HUES6 (cell line): ENCODE results near the gene CBL.

Experiments
- H3K27ac ChIP-seq: 2 replicates; pipeline ENCODE4 v1.7.0; 2013; ENCODE audit warnings: low read depth, mild to moderate bottlenecking, low read length, inconsistent platforms
- H3K27me3 ChIP-seq: 2 replicates; pipeline ENCODE4 v1.6.1; 2013; ENCODE audit warnings: low read length; ENCODE audit not compliant: control insufficient read depth, insufficient read depth
- H3K36me3 ChIP-seq: 2 replicates; pipeline ENCODE4 v1.6.1; 2013; ENCODE audit warnings: low read length; ENCODE audit not compliant: control insufficient read depth, insufficient read depth
- H3K4me1 ChIP-seq: 2 replicates; pipeline ENCODE4 v1.6.1; 2013; ENCODE audit warnings: low read length; ENCODE audit not compliant: control insufficient read depth, insufficient read depth
- H3K4me3 ChIP-seq: 2 replicates; pipeline ENCODE4 v1.5.1; 2013; ENCODE audit warnings: low read depth, low read length
- H3K9ac ChIP-seq: one replicate; pipeline ENCODE4 v1.6.1; 2013; ENCODE audit warnings: mild to moderate bottlenecking, low read length
- H3K9me3 ChIP-seq: 2 replicates; pipeline ENCODE4 v1.6.1; 2013; ENCODE audit warnings: low read depth, low read length; ENCODE audit not compliant: control insufficient read depth, insufficient read depth

CBL gene

GRCh38 chr11:119300198-119300964 lies 94.2 kb downstream of the CBL start:
- no peaks in the 10 kb centered on the region for H3K4me1 ChIP-seq
- peaks cover 83% of the 10 kb centered on the region for H3K36me3 ChIP-seq

DNA sequence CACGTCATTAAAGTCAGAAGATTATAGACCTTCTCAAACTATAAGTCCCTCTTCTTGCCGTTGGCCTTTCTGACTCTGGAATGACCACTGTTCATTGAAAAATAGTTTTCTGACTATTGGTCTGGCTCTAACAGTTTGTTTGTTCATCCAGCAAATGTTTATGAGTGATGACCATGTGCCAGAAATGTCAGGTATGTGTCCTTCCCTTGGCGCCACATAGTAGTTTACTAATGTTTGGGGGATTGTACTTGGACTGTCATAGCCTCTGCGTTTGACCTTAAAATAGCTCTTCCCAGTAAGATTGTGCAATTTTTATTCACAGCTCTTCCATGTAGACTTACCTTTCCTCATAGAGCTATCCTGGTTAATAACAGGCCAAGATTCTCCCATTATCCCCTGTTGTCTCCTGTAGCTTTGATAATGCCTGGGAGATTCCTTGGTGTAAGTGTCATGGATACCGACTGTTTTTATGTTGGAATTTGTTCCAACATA lies 97.1 kb downstream of the CBL start:
- H3K27ac ChIP-seq, result no peak overlapping the region
- H3K36me3 ChIP-seq, result peaks cover 76% of the 10 kb centered on the region
- H3K9ac ChIP-seq, result no peak overlapping the region
- no peaks in the 10 kb centered on the region for H3K9me3 ChIP-seq
- H3K27me3 ChIP-seq, result no peaks in the 10 kb centered on the region
- H3K4me1 ChIP-seq, result peaks cover 12% of the 10 kb centered on the region
- no peak overlapping the region for H3K4me3 ChIP-seq

More at GRCh38 chr11:119300198-119300964, 94.2 kb downstream of the CBL start:
- H3K27ac ChIP-seq, result no peak overlapping the region
- H3K9ac ChIP-seq, result no peak overlapping the region
- no peak overlapping the region for H3K4me3 ChIP-seq
- H3K9me3 ChIP-seq, result no peaks in the 10 kb centered on the region
- no peaks in the 10 kb centered on the region for H3K27me3 ChIP-seq

DNA sequence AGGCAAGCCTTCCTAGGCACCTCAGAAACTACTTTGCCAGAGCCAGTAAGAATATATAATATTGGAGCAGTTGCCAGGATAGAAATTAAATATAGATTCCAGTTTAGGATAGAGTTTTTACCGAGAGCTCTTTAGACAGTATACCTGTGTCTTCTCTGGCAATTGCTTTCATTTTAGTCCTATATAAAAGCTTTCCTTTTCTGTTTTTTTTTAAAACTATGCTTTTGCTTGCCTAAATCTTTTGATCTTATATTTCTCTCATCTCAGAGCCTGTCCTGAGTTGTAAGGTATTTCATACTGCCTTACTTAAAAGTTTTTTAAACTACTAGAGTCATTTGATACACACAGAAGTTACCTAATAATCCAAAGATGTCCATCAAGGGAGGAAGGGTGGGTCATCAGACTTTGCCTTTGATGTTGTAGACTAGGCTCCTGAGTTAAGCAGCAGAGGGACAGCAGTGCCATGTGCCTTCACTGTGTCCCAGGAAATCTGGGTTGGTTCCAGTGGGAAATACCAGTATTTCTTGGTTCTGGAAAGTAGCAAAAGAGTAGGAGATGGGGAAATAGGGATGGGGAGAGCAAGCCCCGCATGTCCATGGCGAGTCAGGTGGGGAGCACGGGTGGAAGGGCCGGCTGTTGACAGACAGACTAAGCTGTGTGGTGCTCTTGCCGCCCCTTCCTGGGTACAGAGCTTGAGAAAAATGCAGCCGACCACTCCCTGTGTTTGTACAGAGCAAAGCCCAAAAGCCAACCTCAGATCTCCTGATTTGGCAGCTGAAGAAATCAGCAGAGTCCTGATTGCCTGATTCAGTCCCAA lies 99.6 kb downstream of the CBL start:
- Histone ChIP-seq H3K27ac (no peak overlapping the region), H3K4me1 (peaks cover 12% of the 10 kb centered on the region), H3K4me3 (no peak overlapping the region), H3K9ac (no peak overlapping the region), H3K9me3 (no peaks in the 10 kb centered on the region), H3K36me3 (peaks cover 76% of the 10 kb centered on the region), H3K27me3 (no peaks in the 10 kb centered on the region)

- no peaks in the 10 kb centered on the region for H3K27me3 ChIP-seq
- no peak overlapping the region for H3K4me3 ChIP-seq
- peaks cover 76% of the 10 kb centered on the region for H3K36me3 ChIP-seq
Observed at GRCh38 chr11:119306373-119306890, 100.3 kb downstream of the CBL start.

GRCh38 chr11:119307219-119307618 lies 101.1 kb downstream of the CBL start:
- H3K36me3 ChIP-seq, result peaks cover 74% of the 10 kb centered on the region
- H3K27ac ChIP-seq, result no peak overlapping the region

More at GRCh38 chr11:119306373-119306890, 100.3 kb downstream of the CBL start:
- H3K9me3 ChIP-seq, result no peaks in the 10 kb centered on the region
- H3K27ac ChIP-seq, result no peak overlapping the region
- H3K9ac ChIP-seq, result no peak overlapping the region
- H3K4me1 ChIP-seq, result peaks cover 12% of the 10 kb centered on the region

DNA sequence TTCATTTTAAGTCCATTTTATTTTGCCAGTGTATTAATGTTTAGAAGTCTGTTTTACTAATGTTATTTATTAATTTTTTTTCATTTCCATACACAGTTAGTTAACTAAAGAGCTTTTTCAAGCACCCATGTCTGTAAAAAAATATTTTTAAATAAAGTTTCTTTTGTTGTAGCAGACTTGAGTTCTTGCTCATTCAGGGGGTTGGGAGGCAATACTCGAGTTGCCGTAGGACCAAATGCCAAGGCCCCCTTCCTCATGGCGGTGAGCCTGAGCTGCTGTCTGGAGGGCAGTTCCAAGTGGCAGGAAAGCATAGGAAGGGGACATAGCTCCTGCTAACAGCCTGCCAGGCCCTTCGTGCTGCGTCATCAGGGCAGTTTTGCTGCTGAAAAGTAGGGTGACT lies 101.8 kb downstream of the CBL start:
- no peaks in the 10 kb centered on the region for H3K27me3 ChIP-seq
- H3K4me1 ChIP-seq, result peaks cover 12% of the 10 kb centered on the region
- H3K4me3 ChIP-seq, result no peak overlapping the region
- no peak overlapping the region for H3K9ac ChIP-seq
- H3K36me3 ChIP-seq, result peaks cover 80% of the 10 kb centered on the region
- H3K27ac ChIP-seq, result no peak overlapping the region
- no peaks in the 10 kb centered on the region for H3K9me3 ChIP-seq

More at GRCh38 chr11:119307219-119307618, 101.1 kb downstream of the CBL start:
- Histone ChIP-seq H3K9ac (no peak overlapping the region), H3K4me1 (peaks cover 12% of the 10 kb centered on the region), H3K27me3 (no peaks in the 10 kb centered on the region), H3K4me3 (no peak overlapping the region), H3K9me3 (no peaks in the 10 kb centered on the region)

DNA sequence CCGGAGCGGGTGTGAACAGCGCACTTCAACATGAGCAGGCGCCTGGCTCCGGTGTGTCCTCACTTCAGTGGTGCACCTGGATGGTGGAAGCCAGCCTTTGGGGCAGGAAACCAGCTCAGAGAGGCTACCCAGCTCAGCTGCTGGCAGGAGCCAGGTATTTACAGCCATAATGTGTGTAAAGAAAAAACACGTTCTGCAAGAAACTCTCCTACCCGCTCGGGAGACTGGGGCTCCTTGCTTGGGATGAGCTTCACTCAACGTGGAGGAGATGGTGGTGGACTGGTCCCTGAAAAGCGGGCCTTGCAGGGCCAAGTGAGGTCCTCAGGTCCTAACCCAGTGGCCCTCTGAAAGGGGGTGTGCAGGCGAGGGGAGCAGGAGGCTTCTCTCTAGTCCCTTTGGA lies 103.3 kb downstream of the CBL start:
- H3K4me3 ChIP-seq, result no peak overlapping the region
- H3K4me1 ChIP-seq, result peaks cover 12% of the 10 kb centered on the region
- H3K36me3 ChIP-seq, result peaks cover 79% of the 10 kb centered on the region
- no peak overlapping the region for H3K27ac ChIP-seq
- H3K9ac ChIP-seq, result no peak overlapping the region
- no peaks in the 10 kb centered on the region for H3K9me3 ChIP-seq
- H3K27me3 ChIP-seq, result no peaks in the 10 kb centered on the region

DNA sequence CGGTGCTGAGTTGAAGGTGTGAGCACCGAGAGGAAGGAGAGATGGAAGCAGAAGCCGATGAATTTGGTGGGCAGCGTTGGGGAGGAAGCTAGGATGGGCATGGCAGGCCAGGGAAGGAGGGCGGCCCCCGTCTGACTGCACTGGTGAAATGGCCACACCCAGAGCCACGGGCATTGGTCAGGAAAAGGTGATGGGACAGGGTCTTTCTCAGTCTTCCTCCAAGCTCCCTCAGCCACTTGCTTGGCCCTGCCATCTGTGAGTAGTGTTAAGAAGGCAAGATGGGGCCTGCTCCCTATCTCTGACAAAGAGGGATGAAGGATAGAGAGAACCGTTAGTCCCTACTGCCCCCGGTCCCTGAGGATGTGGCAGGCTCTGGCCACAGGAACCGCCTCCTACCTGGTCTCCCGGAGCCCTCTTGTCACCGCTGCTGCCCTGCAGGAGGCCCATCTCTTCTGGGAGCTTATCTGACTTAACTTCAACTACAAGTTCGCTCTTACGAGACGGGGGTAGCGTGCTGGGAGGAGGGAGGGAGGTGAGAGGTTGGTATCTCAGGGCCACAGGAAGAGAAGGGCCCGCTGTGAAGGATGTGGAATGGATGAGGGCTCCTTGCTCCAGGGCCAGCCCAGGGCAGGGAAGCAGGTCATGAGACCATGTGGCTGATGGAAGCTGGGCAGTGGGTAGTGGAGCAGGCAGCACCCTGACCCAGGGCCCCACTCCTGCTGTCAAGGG lies 104.0 kb downstream of the CBL start:
- peaks cover 17% of the 10 kb centered on the region for H3K4me1 ChIP-seq
- H3K36me3 ChIP-seq, result peaks cover 78% of the 10 kb centered on the region
- H3K9ac ChIP-seq, result no peak overlapping the region

DNA sequence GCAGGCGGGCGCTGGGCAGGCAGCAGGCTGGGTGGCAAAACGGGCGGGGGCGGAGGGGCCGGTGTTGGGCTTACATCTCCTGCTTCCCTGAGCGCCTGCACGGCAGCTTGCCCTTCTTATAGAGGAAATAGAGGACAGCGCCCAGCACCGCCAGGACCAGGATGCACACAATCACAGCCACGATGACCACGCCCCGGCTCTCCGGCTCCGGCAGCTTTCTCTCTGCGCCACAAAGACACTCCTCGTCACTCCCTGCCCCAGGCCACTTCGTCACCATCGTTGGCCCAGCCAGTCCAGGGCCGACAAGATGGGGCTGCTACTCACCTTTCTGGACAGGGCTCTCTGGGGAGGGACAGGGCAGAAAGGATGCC lies 104.5 kb downstream of the CBL start:
- Histone ChIP-seq H3K27me3 (peaks cover 5% of the 10 kb centered on the region), H3K27ac (no peak overlapping the region), H3K9ac (no peak overlapping the region), H3K36me3 (peaks cover 74% of the 10 kb centered on the region), H3K4me1 (peaks cover 22% of the 10 kb centered on the region), H3K9me3 (no peaks in the 10 kb centered on the region), H3K4me3 (no peak overlapping the region)

More for the DNA sequence above, 104.0 kb downstream of the CBL start:
- H3K27ac ChIP-seq, result no peak overlapping the region
- no peak overlapping the region for H3K4me3 ChIP-seq
- no peaks in the 10 kb centered on the region for H3K9me3 ChIP-seq
- no peaks in the 10 kb centered on the region for H3K27me3 ChIP-seq

DNA sequence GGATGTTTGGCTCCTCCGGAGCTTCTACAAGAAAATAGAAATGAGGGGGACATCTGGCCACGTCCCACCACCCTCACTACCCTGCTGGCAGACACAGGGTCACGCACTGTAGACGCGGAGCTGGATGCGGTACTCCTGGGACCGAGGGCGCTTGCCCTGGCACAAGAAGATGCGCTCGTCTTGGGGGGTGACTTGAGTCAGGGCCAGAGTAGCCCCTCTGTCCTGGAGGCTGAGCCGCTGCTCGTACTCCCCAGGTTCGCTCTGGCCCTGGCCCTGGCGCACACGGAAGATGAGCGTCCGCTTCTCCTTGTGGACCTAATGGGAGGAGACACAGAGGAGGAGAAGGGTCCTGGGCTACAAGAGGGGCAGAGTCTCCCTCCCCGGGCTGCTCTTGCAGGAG lies 108.6 kb downstream of the CBL start:
- Histone ChIP-seq H3K4me1 (peaks cover 38% of the 10 kb centered on the region), H3K36me3 (peaks cover 48% of the 10 kb centered on the region), H3K4me3 (peak overlapping the region; percentile 63), H3K9me3 (no peaks in the 10 kb centered on the region), H3K27me3 (peaks cover 15% of the 10 kb centered on the region), H3K27ac (no peak overlapping the region), H3K9ac (peak overlapping the region; percentile 78)
